Adrenal gland (tissue), 5 donors: ENCODE results near the gene SLC39A9.

ENCODE experiments used
- CTCF ChIP-seq, 6 experiments: fragments of 450-650 bp in 4 of 6; fragments of 200-600 bp in 2 of 6; sonication (generic) in 1 of 6; IDR thresholded peaks; 1 replicate in 5 of 6; 2 replicates in 1 of 6; pipeline versions ENCODE4 v1.5.1 to v1.8.0; 2016 to 2021; ENCODE audit warnings: antibody characterized with exemption in 6 of 6, mild to moderate bottlenecking in 2 of 6, moderate library complexity in 1 of 6
- POLR2A ChIP-seq, 2 donors: fragments of 450-650 bp; IDR thresholded peaks; one replicate each; pipeline ENCODE4 v1.6.1; 2017; ENCODE audit warnings: antibody characterized with exemption in 2 of 2, mild to moderate bottlenecking in 2 of 2, moderate library complexity in 1 of 2
- donor health status: DM: no; HTN: no; CAD: no.

GRCh38 chr14:69428289-69428998 lies 30.0 kb downstream of the SLC39A9 start:
- TF ChIP-seq CTCF (IDR thresholded peaks at IDR 0.05) (no peak), POLR2A (IDR thresholded peaks at IDR 0.05) (no peak)
